GM19023 (cell line): ENCODE results near the gene GDF2.

Source experiments
- ATAC-seq: cut with Tn5 transposase; IDR thresholded peaks from one replicate; pipeline ENCODE4 v1.9.1; 2021; ENCODE audit warnings: mild to moderate bottlenecking, moderate library complexity; ENCODE audit not compliant: unreplicated experiment

Gene GDF2

GRCh38 chr10:47311193-47311931 lies 10.9 kb upstream of the GDF2 start:
- no peak for ATAC-seq

GRCh38 chr10:47311932-47312662 lies 10.2 kb upstream of the GDF2 start:
- no peak for ATAC-seq

- no peak for ATAC-seq
These were observed 9.6 kb upstream of the GDF2 start for GRCh38 chr10:47312663-47312995.

GRCh38 chr10:47314416-47314970 lies 7.8 kb upstream of the GDF2 start:
- ATAC-seq, result no peak

- ATAC-seq, result no peak
These were observed 6.8 kb upstream of the GDF2 start for GRCh38 chr10:47315421-47315820.

- ATAC-seq, result no peak
These were observed 6.1 kb upstream of the GDF2 start for GRCh38 chr10:47316131-47316530.

GRCh38 chr10:47317251-47317650 lies 5.0 kb upstream of the GDF2 start:
- ATAC-seq, result no peak

- no peak for ATAC-seq
These were observed 3.5 kb upstream of the GDF2 start for GRCh38 chr10:47318706-47319105.

- no peak for ATAC-seq
These were observed 2.5 kb upstream of the GDF2 start for GRCh38 chr10:47319784-47320183.

- no peak for ATAC-seq
These were observed 1.4 kb upstream of the GDF2 start for GRCh38 chr10:47320812-47321211.

GRCh38 chr10:47321521-47322195 lies 596 bp upstream of the GDF2 start:
- no peak for ATAC-seq

- ATAC-seq, result no peak
These were observed 833 bp downstream of the GDF2 start for GRCh38 chr10:47323087-47323486.

- no peak for ATAC-seq
These were observed 1.5 kb downstream of the GDF2 start for GRCh38 chr10:47323636-47324296.

GRCh38 chr10:47325303-47326291 lies 3.3 kb downstream of the GDF2 start:
- ATAC-seq, result no peak

GRCh38 chr10:47326306-47326926 lies 4.2 kb downstream of the GDF2 start:
- no peak for ATAC-seq

- no peak for ATAC-seq
These were observed 4.7 kb downstream of the GDF2 start for GRCh38 chr10:47326927-47327330.

- ATAC-seq, result no peak
These were observed 7.6 kb downstream of the GDF2 start for GRCh38 chr10:47329855-47330254.

GRCh38 chr10:47330366-47330765 lies 8.1 kb downstream of the GDF2 start:
- no peak for ATAC-seq

GRCh38 chr10:47330804-47331203 lies 8.6 kb downstream of the GDF2 start:
- ATAC-seq, result no peak

GRCh38 chr10:47331491-47331890 lies 9.2 kb downstream of the GDF2 start:
- ATAC-seq, result no peak
